IgD-negative memory B cell (primary cell): ENCODE results near the gene MEMO1. TPM values are rescaled to one million over a fixed set of nuclear protein-coding genes. Genes with fewer than 3 reads are reported as not detected.
"Not testable (repeated sequence)": the region's sequence is repeated elsewhere in the genome, so short reads cannot be mapped to it uniquely, and the experiment has no call there.

Experiments used
- H3K27ac Mint-ChIP-seq, 3 donors: one replicate each; pipeline ENCODE4 v1.8.0; 2020 to 2022; ENCODE audit warnings: mild to moderate bottlenecking in 3 of 3, mixed read lengths in 3 of 3, moderate library complexity in 1 of 3
- H3K27me3 Mint-ChIP-seq: one replicate; pipeline ENCODE4 v1.8.0; 2021; ENCODE audit warnings: mixed read lengths
- H3K36me3 Mint-ChIP-seq: one replicate; pipeline ENCODE4 v1.8.0; 2020; ENCODE audit warnings: mild to moderate bottlenecking, mixed read lengths
- H3K4me1 Mint-ChIP-seq, 3 donors: one replicate each; pipeline ENCODE4 v1.8.0; 2020 to 2022; ENCODE audit warnings: mixed read lengths in 3 of 3, mild to moderate bottlenecking in 1 of 3
- H3K4me3 Mint-ChIP-seq, 4 donors: one replicate each; pipeline ENCODE4 v1.8.0; 2020 to 2022; ENCODE audit warnings: mild to moderate bottlenecking in 4 of 4, mixed read lengths in 4 of 4, moderate library complexity in 3 of 4
- H3K9me3 Mint-ChIP-seq, 3 donors: one replicate each; pipeline ENCODE4 v1.8.0; 2020 to 2021; ENCODE audit warnings: mixed read lengths in 3 of 3, mild to moderate bottlenecking in 1 of 3
- polyA plus RNA-seq: library from polyadenylated mRNA; unstranded; fragments of 300-500 nt; fragmentation: Illumina TruSeq; gene quantifications from one replicate; pipeline ENCODE4 v1.2.3, GENCODE V29; 2021

The MEMO1 gene
- polyA plus RNA-seq, 1 donor from 2014 or later: 32.0 TPM

DNA sequence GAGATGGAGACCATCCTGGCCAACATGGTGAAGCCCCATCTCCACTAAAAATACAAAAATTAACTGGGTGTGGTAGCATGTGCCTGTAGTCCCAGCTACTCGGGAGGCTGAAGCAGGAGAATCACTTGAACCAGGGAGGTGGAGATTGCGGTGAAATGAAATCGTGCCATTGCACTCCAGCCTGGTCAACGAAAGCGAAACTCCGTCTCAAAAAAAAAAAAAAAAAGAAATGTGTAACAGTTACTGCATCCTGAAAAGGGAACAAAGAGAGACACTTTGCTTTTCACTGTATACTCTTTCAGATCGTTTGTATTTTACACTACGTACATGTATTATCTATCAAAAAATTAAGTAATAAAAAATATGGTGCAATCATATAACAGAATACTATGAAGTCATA is 53.9 kb downstream of the MEMO1 start:
- Mint-ChIP-seq H3K36me3 (peaks cover 11% of the 10 kb centered on the region), H3K4me1 (peaks cover 34 to 45% (median 37%) of the 10 kb centered on the region in 3 donors), H3K27ac (peak overlapping the region; percentile 46 to 75 (median 74)), H3K4me3 (peak overlapping the region; percentile 54 to 87 (median 72))
- not testable (repeated sequence) for H3K9me3 Mint-ChIP-seq, H3K27me3 Mint-ChIP-seq

- peaks cover 37 to 48% (median 40%) of the 10 kb centered on the region in 3 donors for H3K4me1 Mint-ChIP-seq
- H3K36me3 Mint-ChIP-seq: peaks cover 11% of the 10 kb centered on the region
- no peaks in the 10 kb centered on the region for H3K27me3 Mint-ChIP-seq
- peak overlapping the region in 1 of 3 donors; percentile 74 for H3K27ac Mint-ChIP-seq
- H3K9me3 Mint-ChIP-seq: no peaks in the 10 kb centered on the region
- peak overlapping the region in 3 of 4 donors; percentile 58 to 87 (median 87) for H3K4me3 Mint-ChIP-seq
Measured at GRCh38 chr2:31956312-31956711, 54.5 kb downstream of the MEMO1 start.

DNA sequence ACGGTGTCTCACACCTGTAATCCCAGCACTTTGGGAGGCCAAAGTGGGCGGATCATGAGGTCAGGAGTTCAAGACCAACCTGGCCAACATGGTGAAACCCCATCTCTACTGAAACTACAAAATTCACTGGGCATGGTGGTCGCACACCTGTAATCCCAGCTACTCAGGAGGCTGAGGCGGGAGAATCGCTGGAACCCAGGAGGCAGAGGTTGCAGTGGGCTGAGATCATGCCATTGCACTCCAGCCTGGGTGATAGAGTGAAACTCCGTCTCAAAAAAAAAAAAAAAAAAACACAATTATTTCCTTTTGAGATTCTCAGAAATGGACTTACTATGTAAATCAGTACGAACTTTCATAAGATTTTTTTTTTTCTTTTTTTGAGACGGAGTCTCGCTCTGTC is 57.7 kb downstream of the MEMO1 start:
- not testable (repeated sequence) for H3K27ac Mint-ChIP-seq, H3K27me3 Mint-ChIP-seq, H3K4me3 Mint-ChIP-seq, H3K9me3 Mint-ChIP-seq
- Mint-ChIP-seq H3K4me1 (peaks cover 23 to 32% (median 23%) of the 10 kb centered on the region in 3 donors), H3K36me3 (peaks cover 11% of the 10 kb centered on the region)

DNA sequence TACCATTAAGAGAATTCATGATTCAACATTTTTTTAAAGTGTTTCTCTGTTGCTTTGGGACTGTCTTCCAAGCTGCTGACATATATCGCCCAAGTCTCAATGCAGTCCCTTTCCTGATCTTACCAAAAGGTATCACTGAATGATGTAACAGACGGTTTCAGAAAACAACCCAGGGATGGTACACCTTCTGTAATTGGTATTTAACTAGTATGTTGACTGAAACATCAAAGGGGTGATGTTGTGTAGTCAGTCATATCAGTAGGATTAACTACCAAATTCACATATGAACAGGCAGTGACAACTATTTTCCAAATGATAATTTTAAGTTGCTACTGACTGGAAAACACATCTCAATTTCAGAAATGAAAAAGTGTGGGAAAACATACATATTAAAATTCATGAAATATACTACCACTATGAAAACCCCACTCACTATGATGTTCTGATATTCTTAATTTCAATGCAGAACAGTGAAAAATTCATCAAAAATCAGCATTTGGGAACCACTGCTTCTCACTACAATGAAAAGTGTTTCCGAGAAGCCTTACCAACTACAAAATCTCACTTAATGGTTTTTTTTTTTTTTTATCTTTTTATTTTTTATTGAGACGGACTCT is 59.8 kb downstream of the MEMO1 start:
- Mint-ChIP-seq H3K36me3 (peaks cover 9% of the 10 kb centered on the region), H3K4me1 (peaks cover 9 to 28% (median 20%) of the 10 kb centered on the region in 3 donors)

GRCh38 chr2:31947871-31948270 is 62.9 kb downstream of the MEMO1 start:
- H3K4me3 Mint-ChIP-seq: no peak overlapping the region
- H3K27ac Mint-ChIP-seq: peak overlapping the region in 1 of 3 donors; percentile 14
- no peaks in the 10 kb centered on the region for H3K9me3 Mint-ChIP-seq
- peaks cover 15 to 47% (median 39%) of the 10 kb centered on the region in 3 donors for H3K4me1 Mint-ChIP-seq
- peaks cover 2% of the 10 kb centered on the region for H3K36me3 Mint-ChIP-seq
- no peaks in the 10 kb centered on the region for H3K27me3 Mint-ChIP-seq

More for the DNA sequence above, 59.8 kb downstream of the MEMO1 start:
- Mint-ChIP-seq H3K9me3 (no peaks in the 10 kb centered on the region), H3K27ac (no peak overlapping the region), H3K4me3 (no peak overlapping the region), H3K27me3 (no peaks in the 10 kb centered on the region)

- peak overlapping the region in 1 of 3 donors; percentile 44 for H3K27ac Mint-ChIP-seq
- H3K27me3 Mint-ChIP-seq: no peaks in the 10 kb centered on the region
- peaks cover 13 to 45% (median 38%) of the 10 kb centered on the region in 3 donors for H3K4me1 Mint-ChIP-seq
- H3K9me3 Mint-ChIP-seq: no peaks in the 10 kb centered on the region
- peaks cover 2% of the 10 kb centered on the region for H3K36me3 Mint-ChIP-seq
- no peak overlapping the region for H3K4me3 Mint-ChIP-seq
Measured at GRCh38 chr2:31946838-31947237, 64.0 kb downstream of the MEMO1 start.

DNA sequence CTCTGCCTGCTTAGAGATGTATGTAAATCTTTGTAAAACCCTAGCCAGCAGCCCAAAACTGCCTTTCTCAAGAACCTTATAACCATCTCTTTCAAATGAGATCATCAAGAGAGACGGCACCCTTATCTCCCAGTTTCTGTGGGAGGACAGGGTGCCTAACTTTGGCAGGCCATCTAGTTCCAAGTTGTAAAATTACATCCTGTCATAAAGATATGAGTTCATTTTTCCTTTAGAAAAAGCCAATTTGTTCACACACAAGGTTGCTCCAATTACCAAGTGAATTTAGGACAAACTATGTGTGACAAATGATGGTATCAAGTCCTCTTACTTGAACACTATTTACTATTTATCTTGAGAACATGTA is 65.3 kb downstream of the MEMO1 start:
- Mint-ChIP-seq H3K27me3 (no peaks in the 10 kb centered on the region), H3K9me3 (no peaks in the 10 kb centered on the region), H3K36me3 (peaks cover 2% of the 10 kb centered on the region), H3K4me3 (no peak overlapping the region), H3K27ac (no peak overlapping the region), H3K4me1 (peaks cover 10 to 42% (median 33%) of the 10 kb centered on the region in 3 donors)

DNA sequence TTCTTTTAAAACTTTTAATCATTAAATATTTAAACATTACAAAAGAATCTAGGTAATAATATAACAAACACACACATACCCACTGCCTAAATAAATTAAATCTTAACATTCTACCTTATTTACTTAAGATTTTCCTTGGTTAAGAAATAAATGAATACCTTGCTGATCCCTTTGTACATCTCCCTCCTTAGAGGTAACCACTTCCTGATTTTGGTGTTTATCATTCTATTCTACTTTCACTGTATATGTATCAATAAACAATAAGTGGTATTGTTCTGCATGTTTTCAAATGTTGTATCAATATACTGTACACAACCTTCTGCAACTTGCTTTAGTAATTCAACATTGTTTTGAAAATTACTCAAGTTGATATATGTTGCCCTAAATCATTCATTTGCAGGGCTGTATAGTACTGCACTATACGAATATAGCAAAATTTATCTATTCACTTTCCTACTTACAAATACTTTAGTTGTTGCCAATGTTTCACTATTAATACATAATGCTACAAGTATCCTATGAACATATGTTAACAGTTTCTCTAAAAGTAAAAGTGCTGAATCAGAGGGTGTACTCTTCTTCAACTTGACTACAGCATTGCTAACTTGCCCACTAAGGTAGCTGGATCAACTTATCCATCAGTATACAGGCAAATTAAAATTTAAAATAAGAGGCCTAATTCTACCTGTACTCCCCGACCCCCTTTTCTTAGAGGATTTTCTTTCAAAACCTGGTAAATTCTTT is 65.8 kb downstream of the MEMO1 start:
- Mint-ChIP-seq H3K27ac (no peak overlapping the region), H3K4me1 (peaks cover 10 to 42% (median 33%) of the 10 kb centered on the region in 3 donors), H3K9me3 (no peaks in the 10 kb centered on the region), H3K4me3 (peak overlapping the region in 1 of 4 donors; percentile 25), H3K36me3 (peaks cover 2% of the 10 kb centered on the region), H3K27me3 (no peaks in the 10 kb centered on the region)

- H3K4me3 Mint-ChIP-seq: no peak overlapping the region
- peak overlapping the region in 1 of 3 donors; percentile 14 for H3K27ac Mint-ChIP-seq
- H3K36me3 Mint-ChIP-seq: no peaks in the 10 kb centered on the region
- no peaks in the 10 kb centered on the region for H3K9me3 Mint-ChIP-seq
- H3K4me1 Mint-ChIP-seq: peaks cover 8 to 36% (median 29%) of the 10 kb centered on the region in 3 donors
- H3K27me3 Mint-ChIP-seq: no peaks in the 10 kb centered on the region
Measured at GRCh38 chr2:31943636-31944225, 67.1 kb downstream of the MEMO1 start.

DNA sequence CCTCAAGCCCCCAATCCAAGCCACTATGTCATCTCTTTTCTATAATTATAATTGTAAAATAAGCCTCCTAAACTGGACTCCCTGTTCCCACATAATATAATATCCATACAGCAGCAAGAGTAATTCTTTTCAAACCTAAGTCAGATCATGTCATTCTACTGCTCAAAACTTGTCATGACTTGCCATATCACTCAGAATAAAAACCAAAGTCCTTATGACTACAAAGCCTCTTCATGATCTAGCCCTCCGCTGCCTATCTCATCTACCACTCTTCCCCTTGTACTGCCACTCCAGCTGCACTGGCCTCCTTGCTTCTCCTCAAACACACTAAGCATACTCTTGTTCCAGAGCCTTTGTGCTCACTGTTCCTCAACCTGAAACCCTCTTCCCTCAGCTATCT is 69.9 kb downstream of the MEMO1 start:
- H3K27ac Mint-ChIP-seq: no peak overlapping the region
- no peak overlapping the region for H3K4me3 Mint-ChIP-seq
- no peaks in the 10 kb centered on the region for H3K27me3 Mint-ChIP-seq
- H3K9me3 Mint-ChIP-seq: no peaks in the 10 kb centered on the region
- no peaks in the 10 kb centered on the region for H3K36me3 Mint-ChIP-seq
- H3K4me1 Mint-ChIP-seq: peaks cover 12 to 25% (median 23%) of the 10 kb centered on the region in 3 donors

DNA sequence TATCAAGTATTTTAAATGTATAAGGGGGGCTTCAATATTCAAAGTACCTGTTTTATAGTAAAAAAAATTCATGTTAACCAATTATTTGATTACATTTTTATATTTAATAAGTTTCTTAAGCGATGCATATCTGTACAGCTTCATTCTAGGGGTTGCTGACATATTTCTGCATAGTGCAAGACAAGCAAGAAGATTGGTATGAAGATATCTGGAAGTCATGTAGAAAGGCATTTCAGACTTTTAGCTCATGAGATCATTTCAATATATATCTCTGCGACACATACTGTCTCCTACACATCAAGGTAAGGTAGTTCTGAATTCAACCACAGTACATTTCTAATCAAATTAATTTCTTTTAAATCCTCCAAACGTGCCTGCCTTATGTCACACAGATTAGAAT is 73.1 kb downstream of the MEMO1 start:
- H3K27me3 Mint-ChIP-seq: no peaks in the 10 kb centered on the region
- no peaks in the 10 kb centered on the region for H3K9me3 Mint-ChIP-seq
- no peak overlapping the region for H3K27ac Mint-ChIP-seq
- H3K36me3 Mint-ChIP-seq: no peaks in the 10 kb centered on the region
- H3K4me3 Mint-ChIP-seq: no peak overlapping the region
- peaks cover 0 to 4% (median 3%) of the 10 kb centered on the region in 3 donors for H3K4me1 Mint-ChIP-seq

GRCh38 chr2:31935370-31935769 is 75.4 kb downstream of the MEMO1 start:
- Mint-ChIP-seq H3K9me3 (no peaks in the 10 kb centered on the region), H3K27me3 (no peaks in the 10 kb centered on the region), H3K27ac (no peak overlapping the region), H3K4me1 (peaks cover under 1 to 5% (median 4%) of the 10 kb centered on the region in 3 donors), H3K36me3 (no peaks in the 10 kb centered on the region), H3K4me3 (no peak overlapping the region)

DNA sequence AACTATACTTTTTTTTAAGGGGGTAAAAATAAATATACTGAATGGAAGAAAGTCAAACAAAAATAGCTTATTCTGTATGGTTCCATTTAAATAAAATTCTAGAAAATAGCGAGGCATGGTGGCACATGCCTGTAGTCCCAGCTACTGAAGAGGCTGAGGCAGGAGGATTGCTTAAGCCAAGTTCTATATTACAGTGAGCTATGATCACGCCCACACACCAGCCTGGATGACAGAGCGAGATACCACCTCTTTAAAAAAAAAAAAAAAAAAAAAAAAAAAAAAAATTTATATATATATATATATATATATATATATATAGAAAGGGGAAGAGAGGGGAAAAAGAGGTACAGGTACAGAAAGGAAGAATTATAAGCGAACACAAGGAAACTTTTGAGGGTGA is 77.7 kb downstream of the MEMO1 start:
- Mint-ChIP-seq H3K36me3 (peaks cover 2% of the 10 kb centered on the region), H3K4me3 (no peak overlapping the region), H3K27me3 (no peaks in the 10 kb centered on the region), H3K4me1 (peaks cover 4 to 5% (median 4%) of the 10 kb centered on the region in 3 donors), H3K9me3 (no peaks in the 10 kb centered on the region), H3K27ac (no peak overlapping the region)

DNA sequence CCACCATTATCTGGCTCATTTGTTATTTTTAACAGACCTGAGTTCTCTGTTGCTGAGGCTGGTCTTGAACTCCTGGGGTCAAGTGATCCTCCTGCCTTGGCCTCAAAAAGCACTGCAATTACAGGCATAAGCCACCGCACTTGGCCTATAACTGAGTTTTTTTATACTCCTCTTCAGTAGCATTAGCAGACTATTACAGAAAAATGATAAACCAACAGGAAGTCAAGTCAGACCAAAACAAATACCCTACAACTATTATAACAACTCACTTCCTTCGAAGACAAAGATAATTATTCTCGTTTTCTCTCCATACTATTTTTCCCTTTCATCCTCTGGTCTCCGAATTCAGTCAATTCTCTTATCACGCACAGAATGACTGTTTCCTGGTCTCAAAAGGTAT is 78.2 kb downstream of the MEMO1 start:
- Mint-ChIP-seq H3K4me3 (no peak overlapping the region), H3K27ac (no peak overlapping the region)

DNA sequence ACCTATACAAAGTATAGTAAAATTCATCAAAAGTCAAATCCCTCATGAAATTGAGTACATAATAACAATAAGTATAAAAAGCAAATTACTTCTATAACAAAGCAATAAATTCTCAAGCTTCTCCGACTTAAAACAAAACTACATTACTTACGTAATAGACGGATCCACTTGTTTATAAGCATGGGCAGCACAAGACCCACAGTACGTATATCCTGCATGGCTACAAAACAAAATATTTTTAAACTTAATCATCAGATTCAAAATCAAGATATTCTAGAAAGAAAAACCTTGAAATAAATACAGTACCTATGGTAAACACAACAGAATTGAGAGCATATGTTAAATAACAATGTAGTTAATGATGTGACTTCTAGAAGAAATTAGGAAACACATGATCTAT is 78.9 kb downstream of the MEMO1 start:
- Mint-ChIP-seq H3K27ac (no peak overlapping the region), H3K27me3 (no peaks in the 10 kb centered on the region)

More for the DNA sequence above, 78.2 kb downstream of the MEMO1 start:
- no peaks in the 10 kb centered on the region for H3K9me3 Mint-ChIP-seq
- peaks cover 2% of the 10 kb centered on the region for H3K36me3 Mint-ChIP-seq
- H3K4me1 Mint-ChIP-seq: peaks cover 4 to 5% (median 4%) of the 10 kb centered on the region in 3 donors
- H3K27me3 Mint-ChIP-seq: no peaks in the 10 kb centered on the region

More for the DNA sequence above, 78.9 kb downstream of the MEMO1 start:
- Mint-ChIP-seq H3K9me3 (no peaks in the 10 kb centered on the region), H3K4me1 (peaks cover 4 to 5% (median 4%) of the 10 kb centered on the region in 3 donors), H3K4me3 (no peak overlapping the region), H3K36me3 (peaks cover 2% of the 10 kb centered on the region)
